HG03135 (cell line): ENCODE results near the gene GSTM5.
"Not testable (repeated sequence)": the region's sequence is repeated elsewhere in the genome, so short reads cannot be mapped to it uniquely, and the experiment has no call there.

Experiments used
- ATAC-seq: cut with Tn5 transposase; IDR thresholded peaks from one replicate; pipeline ENCODE4 v1.9.1; 2021; ENCODE audit warnings: mild to moderate bottlenecking, moderate library complexity; ENCODE audit not compliant: unreplicated experiment

Gene GSTM5

GRCh38 chr1:109760581-109761226 is 48.7 kb downstream of the GSTM5 start:
- ATAC-seq, result no peak

GRCh38 chr1:109761227-109762038 is 49.4 kb downstream of the GSTM5 start:
- ATAC-seq, result no peak

- no peak for ATAC-seq
Observed at GRCh38 chr1:109762039-109762585, 50.1 kb downstream of the GSTM5 start.

- ATAC-seq, result no peak
Observed at GRCh38 chr1:109762821-109763645, 51.0 kb downstream of the GSTM5 start.

- ATAC-seq, result no peak
Observed at GRCh38 chr1:109763646-109764415, 51.8 kb downstream of the GSTM5 start, which contains the start of gene EPS8L3. TSS of gene EPS8L3 (minus strand) at chr1:109763923. CDS start at chr1:109761749, 2,174 bp downstream.

GRCh38 chr1:109764561-109765482 is 52.8 kb downstream of the GSTM5 start:
- ATAC-seq, result no peak

GRCh38 chr1:109765483-109765815 is 53.4 kb downstream of the GSTM5 start:
- no peak for ATAC-seq

GRCh38 chr1:109765896-109766615 is 54.0 kb downstream of the GSTM5 start:
- no peak for ATAC-seq

GRCh38 chr1:109766991-109767636 is 55.1 kb downstream of the GSTM5 start:
- not testable (repeated sequence) for ATAC-seq
